HG03097 (cell line): ENCODE measurements around the gene PLCB1.

ENCODE experiments used
- ATAC-seq: cut with Tn5 transposase; IDR thresholded peaks from one replicate; pipeline ENCODE4 v1.9.1; 2021; ENCODE audit not compliant: unreplicated experiment, low FRiP score

PLCB1 gene

GRCh38 chr20:8208226-8208625, 76.2 kb downstream of the PLCB1 start:
- no peak for ATAC-seq

GRCh38 chr20:8209061-8209460, 77.0 kb downstream of the PLCB1 start:
- peak; percentile 44 for ATAC-seq

GRCh38 chr20:8210749-8211148, 78.7 kb downstream of the PLCB1 start:
- ATAC-seq = no peak

- no peak for ATAC-seq
Measured at GRCh38 chr20:8212286-8212685, 80.2 kb downstream of the PLCB1 start.

GRCh38 chr20:8213270-8213669, 81.2 kb downstream of the PLCB1 start:
- ATAC-seq = no peak

- peak; percentile 88 for ATAC-seq
Measured at GRCh38 chr20:8213831-8214587, 81.9 kb downstream of the PLCB1 start.

- ATAC-seq = no peak
Measured at GRCh38 chr20:8215361-8215781, 83.3 kb downstream of the PLCB1 start.

- ATAC-seq = no peak
Measured at GRCh38 chr20:8216375-8217200, 84.5 kb downstream of the PLCB1 start.

GRCh38 chr20:8218861-8219260, 86.8 kb downstream of the PLCB1 start:
- ATAC-seq = no peak

- ATAC-seq = no peak
Measured at GRCh38 chr20:8219403-8219802, 87.3 kb downstream of the PLCB1 start.

GRCh38 chr20:8220716-8221115, 88.7 kb downstream of the PLCB1 start:
- ATAC-seq = no peak

GRCh38 chr20:8221887-8222419, 89.9 kb downstream of the PLCB1 start:
- no peak for ATAC-seq

- ATAC-seq = no peak
Measured at GRCh38 chr20:8223091-8223870, 91.2 kb downstream of the PLCB1 start.

GRCh38 chr20:8225658-8226057, 93.6 kb downstream of the PLCB1 start:
- no peak for ATAC-seq

- no peak for ATAC-seq
Measured at GRCh38 chr20:8226106-8226505, 94.0 kb downstream of the PLCB1 start.

GRCh38 chr20:8227293-8227692, 95.2 kb downstream of the PLCB1 start:
- ATAC-seq = no peak

- ATAC-seq = no peak
Measured at GRCh38 chr20:8228315-8228714, 96.2 kb downstream of the PLCB1 start.

- ATAC-seq = no peak
Measured at GRCh38 chr20:8229090-8229489, 97.0 kb downstream of the PLCB1 start.

GRCh38 chr20:8231038-8231437, 99.0 kb downstream of the PLCB1 start:
- no peak for ATAC-seq

GRCh38 chr20:8232332-8232731, 100.3 kb downstream of the PLCB1 start:
- ATAC-seq = no peak

- ATAC-seq = no peak
Measured at GRCh38 chr20:8234580-8234979, 102.5 kb downstream of the PLCB1 start.
